GM04503 (cell line): Measurements from ENCODE around the gene DACT2.
"Not testable (repeated sequence)": the region's sequence is repeated elsewhere in the genome, so short reads cannot be mapped to it uniquely, and the experiment has no call there.

Experiments
- DNase-seq: peaks from one replicate; pipeline ENCODE4 v3.0.0-alpha.2; 2012; ENCODE audit warnings: low read depth

The DACT2 gene, protein sequence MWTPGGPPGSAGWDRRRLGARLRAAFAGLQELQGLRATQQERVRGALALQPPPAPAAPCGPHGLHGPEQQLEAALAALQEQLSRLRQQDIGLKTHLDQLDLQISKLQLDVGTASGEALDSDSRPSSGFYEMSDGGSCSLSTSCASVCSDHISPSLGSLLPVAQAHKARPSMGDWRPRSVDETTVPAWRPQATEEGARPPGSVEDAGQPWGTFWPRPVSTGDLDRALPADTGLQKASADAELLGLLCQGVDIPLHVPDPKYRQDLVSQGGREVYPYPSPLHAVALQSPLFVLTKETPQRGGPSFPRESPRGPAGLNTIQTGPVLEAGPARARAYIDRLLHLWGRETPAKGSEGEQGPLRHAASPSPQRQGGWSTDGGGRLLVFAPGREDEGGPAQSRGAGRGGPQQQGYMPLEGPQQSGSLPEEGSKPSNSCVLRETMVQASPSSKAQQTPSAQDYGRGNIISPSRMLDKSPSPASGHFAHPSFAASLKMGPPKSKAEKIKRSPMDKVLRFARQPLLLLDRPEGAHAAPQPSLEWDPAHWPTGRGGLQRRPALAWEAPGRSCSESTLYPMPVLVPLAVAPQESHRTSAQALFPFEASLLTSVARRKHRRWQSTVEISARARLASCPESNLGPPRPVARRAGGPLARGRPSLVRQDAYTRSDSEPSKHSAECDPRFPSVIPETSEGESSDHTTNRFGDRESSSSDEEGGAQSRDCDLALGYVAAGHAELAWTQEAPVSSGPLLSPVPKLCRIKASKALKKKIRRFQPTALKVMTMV

DNA sequence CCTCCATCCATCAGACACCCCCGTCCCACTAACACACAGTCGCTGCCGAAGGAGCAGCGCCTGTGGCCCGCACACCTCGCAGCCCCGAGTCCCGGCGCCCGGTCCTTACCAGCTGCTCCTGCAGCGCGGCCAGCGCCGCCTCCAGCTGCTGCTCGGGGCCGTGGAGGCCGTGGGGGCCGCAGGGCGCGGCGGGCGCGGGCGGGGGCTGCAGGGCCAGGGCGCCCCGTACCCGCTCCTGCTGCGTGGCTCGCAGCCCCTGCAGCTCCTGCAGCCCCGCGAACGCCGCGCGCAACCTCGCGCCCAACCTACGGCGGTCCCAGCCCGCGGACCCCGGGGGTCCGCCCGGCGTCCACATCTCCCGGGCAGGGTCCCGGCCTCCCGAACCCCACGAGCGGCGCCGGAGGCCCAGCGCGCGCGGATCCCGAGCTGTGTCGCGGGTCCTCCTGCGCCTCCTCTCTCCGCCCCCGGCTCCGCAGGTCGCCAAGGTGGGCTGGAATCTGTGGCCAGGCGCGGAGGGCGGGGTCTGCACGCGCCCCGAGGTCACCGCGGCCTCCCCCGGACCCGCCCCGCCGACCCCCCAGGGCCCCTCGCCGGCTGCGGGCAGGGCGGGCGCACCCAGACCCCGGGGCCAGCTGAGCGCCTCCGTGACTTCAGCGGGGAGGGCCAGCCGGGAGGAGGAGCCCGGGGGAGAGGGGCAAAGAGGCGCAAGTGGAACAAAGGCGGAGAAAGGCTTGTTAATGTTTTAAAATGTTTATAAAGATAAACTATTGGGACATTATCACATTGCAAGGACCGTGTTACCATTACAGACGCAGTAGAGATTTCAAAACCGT, at the start of gene DACT2:
Gene DACT2, minus strand, starts transcription at position 499 of the 833 bp plus-strand sequence. Its CDS starts 144 bp downstream, at position 355.
- no peak for DNase-seq

DNA sequence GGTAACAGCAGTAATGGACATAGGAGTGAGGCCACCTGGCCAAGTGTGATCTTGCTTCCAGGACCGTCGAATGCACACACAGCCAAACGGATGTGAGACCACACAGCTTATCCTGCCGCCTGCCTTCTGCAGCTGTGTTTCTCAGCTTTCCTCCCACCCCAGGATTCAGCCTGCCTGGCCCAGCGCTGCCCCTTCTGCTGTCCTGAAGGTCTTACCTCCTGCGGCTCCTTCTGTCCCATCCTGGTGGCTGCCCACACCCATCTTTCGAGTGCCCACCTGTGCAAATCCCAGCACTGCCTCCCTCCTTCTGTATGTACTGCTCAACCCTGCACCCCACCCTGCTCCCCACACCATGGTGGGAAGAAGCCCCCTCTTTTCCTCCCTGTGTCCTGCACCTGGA, 49.4 kb upstream of the DACT2 start:
- DNase-seq, result no peak

DNA sequence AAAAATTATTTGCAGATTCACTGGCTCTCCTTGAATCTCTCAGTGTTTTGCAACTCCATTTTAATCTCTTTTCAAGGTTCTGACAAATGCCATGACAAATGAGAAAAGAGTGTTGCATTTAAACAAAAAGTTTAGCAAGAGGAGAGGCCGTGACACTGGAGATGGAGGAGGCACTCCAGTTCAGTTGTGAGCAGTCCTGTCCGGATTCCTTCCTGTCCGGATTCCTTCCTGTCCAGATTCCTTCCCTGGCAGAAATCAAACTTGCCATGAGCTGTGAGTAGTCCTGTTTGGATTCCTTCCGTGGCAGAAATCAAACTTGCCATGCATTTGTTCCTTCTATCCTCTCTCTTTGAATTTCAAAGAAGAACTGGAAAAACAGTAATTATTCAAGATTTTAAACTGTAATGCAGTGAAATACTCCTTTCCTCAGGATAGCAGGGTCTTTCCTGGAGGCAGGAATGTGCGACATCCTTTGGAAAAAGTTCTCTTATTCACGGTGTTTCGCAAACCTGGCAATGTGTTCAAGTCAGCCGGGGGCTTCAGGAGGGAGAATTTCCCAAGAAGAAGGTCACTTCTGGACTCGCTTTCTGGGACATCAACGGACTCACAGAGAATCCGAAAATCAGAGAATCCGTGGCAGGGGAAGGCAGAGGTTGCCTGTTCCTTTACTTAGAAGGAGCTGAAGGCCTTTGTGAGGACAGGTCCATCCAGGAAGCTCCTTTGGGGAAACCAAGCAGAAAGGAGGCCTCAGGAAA, 48.7 kb upstream of the DACT2 start:
- DNase-seq, result peak; percentile 22

DNA sequence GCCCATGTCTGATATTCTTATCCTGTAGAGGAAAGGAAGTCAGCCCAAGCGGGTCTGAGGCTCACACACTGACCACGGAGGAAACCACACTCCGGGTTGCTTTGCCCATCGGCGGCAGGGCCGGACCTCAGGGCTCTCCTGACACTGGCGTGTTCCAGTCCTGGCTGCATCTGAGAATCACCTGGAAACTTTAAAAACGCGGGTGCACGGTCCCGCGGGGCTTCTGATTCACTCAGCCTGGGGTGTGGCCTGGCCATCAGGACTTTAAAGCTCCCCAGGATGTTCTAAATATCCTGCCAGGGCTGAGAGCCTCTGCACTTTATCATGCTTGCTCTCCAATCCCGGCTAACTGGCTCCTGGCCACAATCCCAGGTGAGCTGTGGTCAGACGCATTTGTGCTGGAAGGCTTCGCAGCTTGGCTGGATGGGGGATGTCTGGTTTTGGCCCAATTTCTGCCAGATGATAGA, 47.7 kb upstream of the DACT2 start:
- no peak for DNase-seq

DNA sequence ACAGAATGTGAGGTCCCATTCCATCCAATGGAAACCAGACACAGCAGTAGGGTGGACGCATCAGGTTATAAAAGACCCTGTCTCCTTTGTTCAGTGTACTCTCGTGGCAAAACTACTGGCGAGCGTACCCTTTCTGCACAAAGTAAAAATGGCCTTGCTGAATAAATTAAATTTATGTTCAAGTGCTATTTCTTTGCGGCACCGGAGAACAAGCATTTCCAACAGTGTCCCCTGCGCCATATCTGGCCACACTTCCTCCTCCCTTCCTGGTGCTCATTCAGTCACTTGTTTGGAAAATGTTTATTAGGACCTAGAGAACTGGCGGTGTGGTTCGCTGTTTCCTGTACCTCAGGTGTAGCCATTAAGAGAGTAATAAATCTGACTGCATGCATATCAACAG, 46.9 kb upstream of the DACT2 start:
- DNase-seq, result no peak

DNA sequence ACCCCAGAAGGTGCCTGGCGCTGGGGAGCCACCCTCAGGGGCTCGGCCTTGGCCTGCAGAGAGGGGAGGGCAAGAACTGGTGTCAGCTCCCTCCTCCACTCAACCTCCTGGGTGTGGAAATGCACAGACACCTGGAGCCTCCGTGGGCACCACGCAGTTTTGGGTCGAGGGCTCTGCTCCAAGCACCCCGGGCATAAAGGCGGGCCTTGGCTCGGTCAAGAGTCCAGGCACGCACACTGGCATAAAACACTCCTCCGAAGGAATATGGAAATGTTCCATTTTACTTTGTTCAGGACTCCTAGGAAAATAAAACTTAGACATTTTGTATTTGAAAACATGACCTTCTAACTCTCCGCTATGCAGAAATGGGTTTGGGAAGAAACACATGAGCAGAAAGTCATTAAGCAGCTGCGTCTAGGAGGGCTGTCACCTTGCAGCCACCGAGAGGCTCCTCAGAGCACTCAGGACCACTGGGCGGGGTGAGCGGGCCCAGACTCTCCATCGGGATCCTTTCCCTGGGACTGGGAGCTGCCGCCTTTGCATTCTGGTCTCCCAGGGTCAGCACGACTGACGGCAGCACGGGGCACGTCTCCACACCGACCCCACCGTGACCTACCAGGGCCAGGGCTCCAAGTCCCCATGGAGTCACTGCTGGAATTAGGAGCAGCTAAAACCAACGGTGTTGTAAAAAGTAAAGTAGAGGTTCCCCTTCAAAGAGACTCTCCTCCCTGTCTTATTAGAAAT, 46.0 kb upstream of the DACT2 start:
- DNase-seq, result no peak

DNA sequence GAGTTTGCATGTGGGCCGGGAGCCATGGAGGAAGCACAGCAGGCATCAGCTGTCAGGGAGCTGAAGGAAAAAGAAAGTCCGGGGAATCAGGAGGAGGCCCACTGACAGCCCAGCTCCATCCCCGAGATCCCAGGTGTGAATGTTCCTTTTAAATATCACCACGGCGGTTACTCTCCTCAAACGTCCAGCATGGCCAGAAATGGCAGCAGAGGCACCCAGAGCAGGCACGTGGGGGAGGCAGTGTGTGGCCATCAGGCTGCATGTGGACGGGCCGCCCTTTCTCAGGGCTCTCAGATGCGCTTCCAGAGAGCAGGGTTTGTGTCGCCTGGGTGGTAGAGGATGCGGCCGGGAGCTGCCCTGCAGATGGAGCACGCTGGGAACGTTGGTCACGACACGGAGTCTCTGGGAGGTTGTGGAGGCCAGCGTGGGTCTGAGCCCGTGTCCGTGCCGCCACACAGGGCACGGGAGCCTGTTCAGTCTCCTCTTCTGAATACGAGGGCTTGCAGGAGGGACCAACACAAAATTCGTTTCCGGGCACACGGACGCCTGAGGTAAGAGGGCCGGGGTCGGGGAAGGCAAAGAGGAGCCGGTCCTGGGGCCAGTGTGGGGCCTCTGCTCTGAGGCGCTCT, 45.3 kb upstream of the DACT2 start:
- DNase-seq, result no peak

DNA sequence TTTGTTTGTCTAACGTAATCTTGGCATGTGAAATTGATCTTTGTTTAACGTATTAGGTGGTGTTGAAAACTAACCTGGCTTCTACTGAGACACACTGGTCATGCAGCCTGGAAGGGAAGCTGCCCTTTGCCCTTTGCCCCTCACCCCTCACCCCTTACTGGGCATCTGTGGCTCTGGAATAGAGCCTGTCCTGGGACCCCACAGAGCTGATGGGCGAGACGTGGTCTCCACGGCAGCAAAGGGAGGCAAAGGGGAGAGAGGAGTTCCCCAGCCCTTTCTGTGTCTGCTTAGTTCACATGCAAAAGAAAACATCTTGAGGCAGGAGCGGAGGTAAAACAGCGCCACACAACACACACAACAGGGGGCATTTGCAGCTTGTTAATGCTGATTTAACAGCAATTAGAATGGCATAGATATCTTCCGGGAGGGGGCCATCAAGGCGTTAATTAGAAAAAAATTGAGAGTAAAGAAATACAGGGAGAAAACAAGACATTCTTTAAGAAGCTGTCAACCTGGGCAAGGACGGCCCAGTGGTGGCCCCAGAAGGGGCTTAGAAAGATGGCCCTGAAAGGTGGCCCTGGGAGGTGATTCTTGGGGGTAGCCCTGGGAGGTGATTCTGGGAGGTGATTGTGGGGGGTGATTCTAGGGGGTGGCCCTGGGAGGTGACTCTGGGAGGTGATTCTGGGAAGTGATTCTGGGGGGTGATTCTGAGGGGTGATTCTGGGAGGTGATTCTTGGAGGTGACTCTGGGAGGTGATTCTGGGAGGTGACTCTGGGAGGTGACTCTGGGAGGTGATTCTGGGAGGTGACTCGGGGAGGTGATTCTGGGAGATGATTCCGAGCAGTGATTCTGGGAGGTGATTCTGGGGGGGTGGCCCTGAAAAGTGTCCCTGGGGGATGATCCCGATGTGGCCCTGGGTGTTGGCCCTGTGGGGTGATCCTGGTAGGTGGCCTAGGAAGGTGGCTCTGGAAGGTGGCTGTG, 44.5 kb upstream of the DACT2 start:
- no peak for DNase-seq

DNA sequence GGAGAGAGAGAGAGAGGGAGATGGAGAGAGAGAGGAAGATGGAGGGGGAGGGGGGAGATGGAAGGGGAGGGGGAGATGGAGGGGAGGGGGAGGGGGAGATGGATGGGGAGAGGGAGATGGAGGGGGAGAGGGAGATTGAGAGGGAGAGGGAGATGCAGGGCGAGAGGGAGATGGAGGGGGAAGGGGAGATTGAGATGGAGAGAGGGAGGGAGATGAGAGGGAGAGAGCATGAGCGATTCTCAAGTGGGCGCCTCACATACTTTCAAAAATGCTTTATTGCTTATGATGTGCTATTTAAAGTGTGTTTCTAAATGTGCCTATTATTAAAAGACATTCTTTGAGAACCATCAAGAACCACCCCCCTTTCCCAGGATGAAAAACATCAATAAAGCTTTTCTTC, 43.7 kb upstream of the DACT2 start:
- no peak for DNase-seq

DNA sequence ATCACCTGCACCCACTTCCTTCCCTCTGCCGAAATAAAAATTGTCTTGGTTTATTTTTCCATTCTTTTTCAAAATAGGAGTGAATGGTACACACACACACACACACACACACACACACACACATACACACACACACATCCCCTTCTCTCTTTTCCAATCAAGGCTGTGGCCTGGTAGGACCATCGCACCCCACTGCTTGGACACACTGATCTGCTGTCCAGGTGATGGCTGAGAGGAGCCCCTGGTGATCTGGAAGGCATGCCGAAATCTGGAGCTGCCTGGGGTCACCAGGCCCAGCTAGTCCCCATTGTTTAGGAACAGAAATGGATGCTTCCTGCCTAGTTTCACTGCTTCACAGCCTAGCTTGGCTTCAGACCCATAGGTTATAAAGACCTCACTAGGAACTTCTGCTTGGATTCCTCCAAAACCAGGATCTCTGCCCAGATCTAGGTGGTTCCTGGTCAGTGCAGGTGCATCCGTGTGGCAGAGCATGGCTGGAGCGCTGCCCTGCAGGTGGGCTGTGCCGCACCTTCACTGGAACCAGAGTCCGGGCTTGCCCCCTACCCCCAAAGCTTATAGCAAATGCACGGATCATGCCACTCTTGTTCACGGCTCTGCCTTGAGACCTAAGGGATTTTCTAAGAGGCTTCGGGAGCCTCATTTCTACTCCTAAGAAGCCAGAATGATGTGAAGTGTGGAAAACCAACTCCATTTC, 42.9 kb upstream of the DACT2 start:
- DNase-seq, result no peak

DNA sequence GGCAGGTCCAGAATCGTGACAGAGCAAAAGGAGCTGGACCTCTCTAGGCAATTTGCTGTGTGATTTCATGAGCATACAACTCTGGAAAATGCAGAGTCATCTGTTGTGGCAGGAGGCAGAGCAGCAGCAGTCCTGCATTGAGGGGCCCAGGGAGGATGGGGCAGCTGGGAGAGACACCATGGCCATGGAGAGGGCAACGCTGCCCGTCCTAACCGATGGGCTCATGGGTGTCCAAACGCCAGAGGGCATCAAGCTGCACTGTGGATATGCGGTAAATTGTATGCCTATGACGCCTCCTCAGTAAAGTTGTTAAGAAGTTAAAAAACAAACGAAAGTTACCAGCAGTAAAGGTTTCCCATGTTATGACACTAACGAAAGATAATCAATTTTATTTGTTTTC, 42.2 kb upstream of the DACT2 start:
- DNase-seq, result no peak

DNA sequence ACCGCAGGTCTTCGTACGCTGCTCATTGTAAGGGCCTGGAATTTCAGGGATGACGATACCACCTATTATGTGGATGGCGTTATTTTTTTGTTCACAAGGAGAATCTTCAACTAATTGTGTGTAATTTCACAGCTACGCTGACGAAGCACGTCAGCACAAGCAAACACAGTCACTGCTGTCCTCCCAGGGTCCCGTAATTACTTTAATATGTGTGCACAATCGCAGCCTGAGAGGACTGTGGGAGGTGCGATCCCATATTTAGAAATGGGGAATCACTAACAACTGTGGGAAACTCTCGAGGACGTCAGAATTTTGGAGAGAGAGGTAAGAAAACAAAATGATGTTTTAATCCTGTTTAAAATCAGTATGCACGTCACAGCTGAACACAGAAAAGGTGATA, 40.2 kb upstream of the DACT2 start:
- no peak for DNase-seq

DNA sequence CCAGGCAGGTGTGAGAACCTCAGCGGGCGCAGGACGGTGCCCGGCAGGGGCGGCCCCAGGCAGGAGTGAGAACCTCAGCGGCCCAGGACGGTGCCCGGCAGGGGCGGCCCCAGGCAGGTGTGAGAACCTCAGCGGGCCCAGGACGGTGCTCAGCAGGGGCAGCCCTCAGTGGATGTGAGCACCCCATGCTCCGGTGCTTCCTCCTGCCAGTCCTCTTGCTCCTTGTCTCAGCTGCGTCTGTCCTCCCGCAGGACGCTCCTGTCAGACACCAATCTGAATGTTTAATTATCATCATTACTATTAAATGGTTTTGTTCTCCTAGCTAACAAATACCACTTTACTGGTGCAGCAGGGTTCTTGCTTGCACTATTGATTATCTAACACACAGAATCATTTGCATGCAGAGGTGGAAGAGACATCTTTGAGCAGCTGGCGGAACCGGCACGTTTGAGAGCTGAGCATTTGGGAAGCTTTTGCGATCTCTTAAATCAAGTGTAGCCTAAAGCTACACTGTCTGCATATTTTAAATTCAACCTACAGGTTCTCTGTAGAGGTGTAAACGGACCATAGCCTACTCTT, 39.4 kb upstream of the DACT2 start:
- DNase-seq, result no peak

DNA sequence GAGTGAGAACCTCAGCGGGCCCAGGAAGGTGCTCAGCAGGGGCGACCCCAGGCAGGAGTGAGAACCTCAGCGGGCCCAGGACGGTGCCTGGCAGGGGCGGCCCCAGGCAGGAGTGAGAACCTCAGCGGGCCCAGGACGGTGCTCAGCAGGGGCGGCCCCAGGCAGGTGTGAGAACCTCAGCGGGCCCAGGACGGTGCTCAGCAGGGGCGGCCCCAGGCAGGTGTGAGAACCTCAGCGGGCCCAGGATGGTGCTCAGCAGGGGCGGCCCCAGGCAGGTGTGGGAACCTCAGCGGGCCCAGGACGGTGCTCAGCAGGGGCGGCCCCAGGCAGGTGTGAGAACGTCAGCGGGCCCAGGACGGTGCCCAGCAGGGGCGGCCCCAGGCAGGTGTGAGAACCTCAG, 37.3 kb upstream of the DACT2 start:
- not testable (repeated sequence) for DNase-seq

DNA sequence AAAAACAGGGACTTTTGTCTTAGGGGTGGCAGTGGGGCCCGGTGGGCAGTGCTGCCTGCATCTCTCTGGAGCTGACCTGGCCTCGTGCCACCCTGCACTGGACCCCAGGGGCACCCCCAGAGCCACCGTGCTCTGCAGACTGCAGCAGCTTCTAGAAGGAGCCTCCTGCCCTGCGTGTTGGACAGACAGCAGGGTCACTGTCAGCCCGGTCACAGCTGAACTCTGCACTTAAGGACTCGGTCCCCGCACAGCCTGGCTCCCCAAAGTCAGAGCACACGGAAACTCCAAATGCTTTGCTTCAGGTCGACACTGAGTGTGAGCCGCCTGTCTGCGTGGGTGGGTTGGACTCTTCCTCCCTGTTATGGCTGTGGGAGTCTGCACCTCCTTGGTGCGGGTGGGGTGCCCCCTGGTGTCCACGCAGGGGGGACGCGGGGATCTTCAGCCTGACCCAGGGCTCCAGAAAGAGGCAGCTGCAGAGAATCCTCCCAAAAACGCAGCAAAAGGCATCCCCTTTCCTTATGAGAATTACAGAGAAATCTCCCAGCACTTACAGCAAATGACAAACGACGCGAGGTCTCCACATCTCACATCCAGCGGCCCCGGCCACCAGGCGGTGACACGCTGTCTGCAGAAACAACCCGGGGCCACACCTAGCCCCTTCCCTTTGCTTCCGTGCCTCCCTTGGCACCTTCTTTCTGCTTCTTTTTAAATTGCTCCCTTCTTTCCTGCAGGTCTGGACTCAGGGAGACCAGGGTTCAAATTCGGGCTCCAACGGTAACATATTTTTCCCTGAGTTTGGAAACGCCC, 36.3 kb upstream of the DACT2 start:
- no peak for DNase-seq

DNA sequence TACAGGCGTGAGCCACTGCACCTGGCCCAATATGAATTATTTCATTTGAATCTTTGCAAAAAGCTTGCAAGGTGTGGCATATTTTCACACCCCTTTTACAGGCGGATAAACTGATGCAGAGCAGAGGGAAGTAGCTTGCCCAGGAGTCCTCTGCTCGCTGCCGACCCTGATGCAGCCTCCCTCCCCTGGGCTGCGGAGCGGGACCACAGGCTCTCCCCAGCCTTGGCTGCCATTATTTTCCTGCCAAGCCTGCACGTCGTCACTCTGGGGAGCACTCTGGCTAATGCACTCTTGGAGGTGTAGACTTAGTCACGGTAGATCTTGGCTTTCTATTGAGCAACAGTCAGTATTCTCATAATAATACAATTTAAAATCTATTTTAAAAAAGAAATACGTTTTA, 34.8 kb upstream of the DACT2 start:
- DNase-seq, result no peak

DNA sequence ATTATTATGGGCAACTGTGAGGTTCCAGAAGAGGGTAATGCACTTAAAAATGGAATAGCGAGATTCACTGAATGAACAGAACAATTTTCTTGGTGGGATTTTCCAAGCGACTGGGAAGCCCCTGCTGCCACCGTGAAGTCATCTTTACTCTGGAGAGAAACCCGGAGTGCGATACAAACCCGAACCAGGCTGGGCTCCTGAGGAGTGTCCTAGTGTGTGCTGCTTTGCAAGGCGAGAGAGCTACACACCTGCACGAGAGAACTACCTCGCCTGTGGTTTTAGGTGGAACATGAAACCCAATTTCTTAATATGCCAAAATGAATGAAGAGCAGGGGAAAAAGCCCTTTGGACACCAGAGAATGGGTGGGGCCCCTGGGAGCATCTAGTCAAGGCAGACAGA, 33.5 kb upstream of the DACT2 start:
- DNase-seq, result no peak
